ENCODE measurements around the gene ZNF205.

ZNF205 gene

DNA sequence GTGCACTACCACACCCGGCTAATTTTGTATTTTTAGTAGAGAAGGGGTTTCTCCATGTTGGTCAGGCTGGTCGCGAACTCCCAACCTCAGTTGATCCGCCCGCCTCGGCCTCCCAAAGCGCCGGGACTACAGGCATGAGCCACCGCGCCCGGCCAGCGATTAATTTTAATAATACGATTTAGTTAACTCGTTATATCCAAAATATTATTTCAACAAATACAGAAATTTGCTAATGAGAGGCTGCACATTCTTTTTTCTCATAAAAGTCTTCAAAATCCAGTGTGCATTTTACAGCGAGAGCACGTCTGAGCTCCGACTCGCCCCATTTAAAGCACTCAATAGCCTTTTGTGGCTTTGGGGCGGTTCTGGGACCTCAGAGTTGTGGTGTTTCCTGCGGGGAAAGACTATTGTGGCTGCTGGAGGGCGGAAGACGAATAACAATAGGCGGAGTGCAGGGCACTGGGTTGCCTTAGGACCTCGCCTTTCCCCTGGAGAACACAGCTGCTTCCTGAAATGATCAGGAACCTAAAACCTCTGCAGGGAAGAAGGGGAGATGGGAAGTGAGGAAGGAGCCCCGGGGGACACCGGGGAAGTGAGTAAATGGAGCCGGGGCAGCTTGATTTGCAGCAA is 10.4 kb upstream of the ZNF205 start:
- WGBS, 2 donors (ENCODE audit: extremely low coverage in 2 of 2, insufficient read length in 2 of 2, insufficient replicate concordance in 1 of 2), result no CpG with 5 or more reads among the region's 27 CpGs
- H2BK15ac ChIP-seq (ENCODE audit: low read length), result no peak overlapping the region
- peaks cover 0 to 24% (median 6%) of the 10 kb centered on the region in 3 experiments for H3K27me3 ChIP-seq (ENCODE audit: control insufficient read depth in 3 of 3, insufficient read depth in 3 of 3, low read depth in 1 of 3, low read length in 3 of 3)
- peak; percentile 51 for DNase-seq (ENCODE audit: low spot score)
- H3K4me2 ChIP-seq (ENCODE audit: insufficient read depth, low read length, poor library complexity, severe bottlenecking), result peak overlapping the region; percentile 22
- no peak overlapping the region for H3K4ac ChIP-seq (ENCODE audit: low read length)
- H2BK5ac ChIP-seq (ENCODE audit: low read length), result no peak overlapping the region
- H3K9me3 ChIP-seq (replicated peaks in 1 of 2; ENCODE audit: control insufficient read depth in 2 of 2, insufficient read depth in 1 of 2, low read depth in 1 of 2, low read length in 2 of 2), result peaks cover 0 to 2% of the 10 kb centered on the region in 2 donors
- peak overlapping the region; percentile 67 for H3K27ac ChIP-seq (replicated peaks; ENCODE audit: low read length)
- H3K4me1 ChIP-seq (ENCODE audit: control insufficient read depth in 2 of 2, insufficient read depth in 1 of 2, low read depth in 1 of 2, low read length in 2 of 2), result peaks cover 33% of the 10 kb centered on the region in 2 donors
- no peak overlapping the region for H4K91ac ChIP-seq (ENCODE audit: low read depth, low read length, poor library complexity)
- H3K36me3 ChIP-seq (replicated peaks in 1 of 2; ENCODE audit: control insufficient read depth in 2 of 2, insufficient read depth in 2 of 2, low read length in 2 of 2), result no peaks in the 10 kb centered on the region
- no peak overlapping the region for H4K8ac ChIP-seq (ENCODE audit: low read depth, low read length)
- peak overlapping the region; percentile 87 for H2AFZ ChIP-seq (ENCODE audit: low read length)
- H2AK5ac ChIP-seq (ENCODE audit: low read depth, low read length), result no peak overlapping the region
- no peak overlapping the region for H3K9ac ChIP-seq (ENCODE audit: low read depth, low read length, poor library complexity)
- no peak overlapping the region for H3K4me3 ChIP-seq (ENCODE audit: low read length in 2 of 2)
- H2BK12ac ChIP-seq (ENCODE audit: low read length), result no peak overlapping the region
- no peak overlapping the region for H3K14ac ChIP-seq (ENCODE audit: low read length)
- no peaks in the 10 kb centered on the region for H3K79me1 ChIP-seq (ENCODE audit: low read depth, low read length)
- H3K18ac ChIP-seq (ENCODE audit: low read length), result peak overlapping the region; percentile 46
- no peak overlapping the region for H2BK120ac ChIP-seq (ENCODE audit: low read depth, low read length)
- H3K23ac ChIP-seq (ENCODE audit: low read depth, low read length, poor library complexity), result no peak overlapping the region

DNA sequence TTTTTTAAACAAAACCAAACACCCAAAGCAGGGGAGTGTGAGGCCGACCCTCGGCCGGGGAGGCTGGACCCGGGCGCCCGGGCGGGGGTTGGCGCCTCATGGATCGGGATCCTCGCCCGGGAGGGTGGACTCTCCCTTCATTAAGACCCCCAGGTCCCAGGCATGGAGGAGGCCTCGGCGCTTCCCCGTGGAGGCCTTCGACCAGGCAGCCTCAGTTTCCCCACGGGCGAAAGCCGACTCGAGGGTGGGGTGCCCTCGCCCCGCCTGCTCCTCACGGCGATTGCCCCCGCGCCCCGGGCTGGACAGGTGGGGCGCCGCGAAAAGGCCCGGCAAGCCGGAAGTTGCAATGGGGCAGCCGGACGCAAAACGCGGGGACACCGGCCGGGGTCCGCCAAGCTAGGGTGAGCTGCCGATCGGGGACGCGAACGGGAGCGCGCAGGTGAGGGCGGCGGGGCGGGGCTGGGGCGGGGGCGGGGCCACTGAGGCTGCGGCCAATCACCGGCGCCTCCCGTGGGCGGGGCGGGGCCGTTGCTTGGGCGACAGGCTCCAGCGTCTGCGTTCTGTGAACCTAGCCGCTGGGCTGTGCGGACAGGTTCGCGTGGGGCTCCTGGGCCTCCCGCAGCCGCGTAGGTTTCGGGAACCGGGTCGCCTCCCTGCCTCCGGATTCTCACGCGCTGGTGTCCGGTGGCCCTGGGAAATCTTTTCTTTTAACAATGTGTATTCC is 6.0 kb upstream of the ZNF205 start:
- Histone ChIP-seq H3K4me3 (ENCODE audit: low read length in 2 of 2) (peak overlapping the region; percentile 95 to 96), H2AFZ (ENCODE audit: low read length) (peak overlapping the region; percentile 98), H3K27ac (replicated peaks; ENCODE audit: low read length) (no peak overlapping the region), H3K79me1 (ENCODE audit: low read depth, low read length) (no peaks in the 10 kb centered on the region), H3K14ac (ENCODE audit: low read length) (no peak overlapping the region), H3K4me2 (ENCODE audit: insufficient read depth, low read length, poor library complexity, severe bottlenecking) (peak overlapping the region; percentile 89), H3K23ac (ENCODE audit: low read depth, low read length, poor library complexity) (peak overlapping the region; percentile 92), H3K9me3 (replicated peaks in 1 of 2; ENCODE audit: control insufficient read depth in 2 of 2, insufficient read depth in 1 of 2, low read depth in 1 of 2, low read length in 2 of 2) (no peaks in the 10 kb centered on the region), H3K4me1 (ENCODE audit: control insufficient read depth in 2 of 2, insufficient read depth in 1 of 2, low read depth in 1 of 2, low read length in 2 of 2) (peaks cover 2 to 10% of the 10 kb centered on the region in 2 donors), H2BK120ac (ENCODE audit: low read depth, low read length) (peak overlapping the region; percentile 6), H2BK5ac (ENCODE audit: low read length) (no peak overlapping the region), H2AK5ac (ENCODE audit: low read depth, low read length) (no peak overlapping the region), H4K8ac (ENCODE audit: low read depth, low read length) (no peak overlapping the region), H3K18ac (ENCODE audit: low read length) (peak overlapping the region; percentile 95), H2BK15ac (ENCODE audit: low read length) (no peak overlapping the region), H2BK12ac (ENCODE audit: low read length) (no peak overlapping the region), H3K4ac (ENCODE audit: low read length) (no peak overlapping the region), H3K36me3 (replicated peaks in 1 of 2; ENCODE audit: control insufficient read depth in 2 of 2, insufficient read depth in 2 of 2, low read length in 2 of 2) (no peaks in the 10 kb centered on the region), H3K27me3 (ENCODE audit: control insufficient read depth in 3 of 3, insufficient read depth in 3 of 3, low read depth in 1 of 3, low read length in 3 of 3) (no peaks in the 10 kb centered on the region), H3K9ac (ENCODE audit: low read depth, low read length, poor library complexity) (peak overlapping the region; percentile 92), H4K91ac (ENCODE audit: low read depth, low read length, poor library complexity) (no peak overlapping the region)
- WGBS, 2 donors (ENCODE audit: extremely low coverage in 2 of 2, insufficient read length in 2 of 2, insufficient replicate concordance in 1 of 2), result no CpG with 5 or more reads among the region's 74 CpGs
- peak; percentile 89 for DNase-seq (ENCODE audit: low spot score)

- WGBS, 2 donors (ENCODE audit: extremely low coverage in 2 of 2, insufficient read length in 2 of 2, insufficient replicate concordance in 1 of 2), result no CpG with 5 or more reads among the region's 19 CpGs
These were observed 642 bp downstream of the ZNF205 start for GRCh38 chr16:3112881-3113574.

More at GRCh38 chr16:3112881-3113574, 642 bp downstream of the ZNF205 start:
- Histone ChIP-seq H3K4me1 (ENCODE audit: control insufficient read depth in 2 of 2, insufficient read depth in 1 of 2, low read depth in 1 of 2, low read length in 2 of 2) (peaks cover 5 to 9% of the 10 kb centered on the region in 2 donors), H2BK15ac (ENCODE audit: low read length) (peak overlapping the region; percentile 41), H3K23ac (ENCODE audit: low read depth, low read length, poor library complexity) (peak overlapping the region; percentile 8), H3K4me2 (ENCODE audit: insufficient read depth, low read length, poor library complexity, severe bottlenecking) (peak overlapping the region; percentile 90), H3K4me3 (ENCODE audit: low read length in 2 of 2) (peak overlapping the region; percentile 86 to 91), H3K79me1 (ENCODE audit: low read depth, low read length) (peaks cover 10% of the 10 kb centered on the region), H4K91ac (ENCODE audit: low read depth, low read length, poor library complexity) (no peak overlapping the region), H4K8ac (ENCODE audit: low read depth, low read length) (peak overlapping the region; percentile 33), H2AK5ac (ENCODE audit: low read depth, low read length) (peak overlapping the region; percentile 92), H3K14ac (ENCODE audit: low read length) (no peak overlapping the region), H3K27ac (replicated peaks; ENCODE audit: low read length) (no peak overlapping the region), H2BK5ac (ENCODE audit: low read length) (no peak overlapping the region), H3K27me3 (ENCODE audit: control insufficient read depth in 3 of 3, insufficient read depth in 3 of 3, low read depth in 1 of 3, low read length in 3 of 3) (no peaks in the 10 kb centered on the region), H3K18ac (ENCODE audit: low read length) (peak overlapping the region; percentile 68), H3K9ac (ENCODE audit: low read depth, low read length, poor library complexity) (peak overlapping the region; percentile 98), H2BK120ac (ENCODE audit: low read depth, low read length) (no peak overlapping the region), H2BK12ac (ENCODE audit: low read length) (no peak overlapping the region), H2AFZ (ENCODE audit: low read length) (peak overlapping the region; percentile 91), H3K4ac (ENCODE audit: low read length) (no peak overlapping the region), H3K9me3 (replicated peaks in 1 of 2; ENCODE audit: control insufficient read depth in 2 of 2, insufficient read depth in 1 of 2, low read depth in 1 of 2, low read length in 2 of 2) (no peaks in the 10 kb centered on the region), H3K36me3 (replicated peaks in 1 of 2; ENCODE audit: control insufficient read depth in 2 of 2, insufficient read depth in 2 of 2, low read length in 2 of 2) (peaks cover 20 to 29% of the 10 kb centered on the region in 2 donors)
- DNase-seq (ENCODE audit: low spot score), result no peak
